GM20000 (cell line): Measurements from ENCODE around the gene ACAT2.
"Not testable (repeated sequence)": the region's sequence is repeated elsewhere in the genome, so short reads cannot be mapped to it uniquely, and the experiment has no call there.

Experiments
- DNase-seq: peaks from one replicate; pipeline ENCODE4 v3.0.0; 2012; ENCODE audit warnings: low spot score
- TF ChIP-seq, protein P1 (sequence below): IDR thresholded peaks from 2 replicates; pipeline ENCODE4 v1.5.1; 2012; ENCODE audit warnings: mild to moderate bottlenecking, control low read depth; ENCODE audit errors: extremely low read depth, missing control alignments

Gene ACAT2

DNA sequence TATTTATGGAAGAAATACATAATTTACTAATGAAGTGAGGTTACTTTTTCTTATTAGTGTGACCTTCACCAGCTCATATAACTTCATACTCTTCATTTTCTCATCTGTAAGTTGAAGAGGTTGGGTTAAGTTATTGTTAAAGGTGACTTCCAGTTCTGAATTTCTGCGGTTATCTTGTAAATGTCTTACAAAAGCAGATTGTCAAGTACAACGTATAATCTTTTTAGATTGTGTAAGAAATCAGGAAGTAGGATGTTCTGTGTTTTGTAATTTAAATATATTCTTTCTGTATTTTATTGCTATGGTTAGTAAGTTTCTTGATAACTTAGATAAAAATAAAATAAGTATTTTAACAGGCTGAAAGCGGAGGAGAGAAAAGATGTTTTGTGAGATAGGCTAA is 22.5 kb upstream of the ACAT2 start:
- no peak for DNase-seq
- TF ChIP-seq, protein P1, sequence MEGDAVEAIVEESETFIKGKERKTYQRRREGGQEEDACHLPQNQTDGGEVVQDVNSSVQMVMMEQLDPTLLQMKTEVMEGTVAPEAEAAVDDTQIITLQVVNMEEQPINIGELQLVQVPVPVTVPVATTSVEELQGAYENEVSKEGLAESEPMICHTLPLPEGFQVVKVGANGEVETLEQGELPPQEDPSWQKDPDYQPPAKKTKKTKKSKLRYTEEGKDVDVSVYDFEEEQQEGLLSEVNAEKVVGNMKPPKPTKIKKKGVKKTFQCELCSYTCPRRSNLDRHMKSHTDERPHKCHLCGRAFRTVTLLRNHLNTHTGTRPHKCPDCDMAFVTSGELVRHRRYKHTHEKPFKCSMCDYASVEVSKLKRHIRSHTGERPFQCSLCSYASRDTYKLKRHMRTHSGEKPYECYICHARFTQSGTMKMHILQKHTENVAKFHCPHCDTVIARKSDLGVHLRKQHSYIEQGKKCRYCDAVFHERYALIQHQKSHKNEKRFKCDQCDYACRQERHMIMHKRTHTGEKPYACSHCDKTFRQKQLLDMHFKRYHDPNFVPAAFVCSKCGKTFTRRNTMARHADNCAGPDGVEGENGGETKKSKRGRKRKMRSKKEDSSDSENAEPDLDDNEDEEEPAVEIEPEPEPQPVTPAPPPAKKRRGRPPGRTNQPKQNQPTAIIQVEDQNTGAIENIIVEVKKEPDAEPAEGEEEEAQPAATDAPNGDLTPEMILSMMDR: no peak

DNA sequence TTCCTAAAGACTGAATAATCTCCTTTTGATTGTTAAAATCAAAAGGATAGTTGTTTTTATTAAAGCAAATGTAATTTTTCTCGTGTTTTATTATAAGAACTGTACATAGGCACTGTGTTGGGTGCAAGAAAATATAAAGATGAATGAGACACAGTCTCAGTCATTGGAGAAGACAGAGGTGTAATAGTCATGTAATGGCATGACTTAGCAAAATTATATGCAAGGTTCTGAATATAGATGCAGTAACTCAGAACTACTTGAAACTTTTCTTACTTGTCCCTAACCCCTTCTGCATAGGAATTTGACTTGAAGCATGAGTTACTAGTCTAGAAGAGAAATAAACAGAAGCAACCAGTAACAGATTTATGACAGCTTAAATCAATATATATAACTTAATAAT is 19.7 kb upstream of the ACAT2 start:
- TF ChIP-seq, protein P1: no peak
- DNase-seq: no peak

DNA sequence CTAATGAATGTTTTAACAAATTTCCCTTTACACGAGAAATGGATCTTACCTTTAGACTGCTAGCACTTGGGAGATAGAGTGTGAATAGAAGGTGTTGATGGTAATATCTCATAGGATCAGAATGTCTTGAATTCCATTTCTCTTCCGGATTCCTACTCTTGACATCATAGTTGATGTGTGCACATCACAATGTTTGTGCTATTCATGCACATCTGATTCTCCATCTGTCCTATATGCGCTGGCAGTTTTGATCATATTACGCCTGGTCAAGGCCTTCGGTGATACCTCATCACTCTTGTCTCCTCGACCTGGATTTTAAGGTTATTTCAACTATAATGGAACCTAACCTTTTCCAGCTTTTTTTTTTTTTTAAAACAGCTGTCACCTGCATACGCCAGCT is 16.8 kb upstream of the ACAT2 start:
- no peak for DNase-seq
- TF ChIP-seq, protein P1: no peak

DNA sequence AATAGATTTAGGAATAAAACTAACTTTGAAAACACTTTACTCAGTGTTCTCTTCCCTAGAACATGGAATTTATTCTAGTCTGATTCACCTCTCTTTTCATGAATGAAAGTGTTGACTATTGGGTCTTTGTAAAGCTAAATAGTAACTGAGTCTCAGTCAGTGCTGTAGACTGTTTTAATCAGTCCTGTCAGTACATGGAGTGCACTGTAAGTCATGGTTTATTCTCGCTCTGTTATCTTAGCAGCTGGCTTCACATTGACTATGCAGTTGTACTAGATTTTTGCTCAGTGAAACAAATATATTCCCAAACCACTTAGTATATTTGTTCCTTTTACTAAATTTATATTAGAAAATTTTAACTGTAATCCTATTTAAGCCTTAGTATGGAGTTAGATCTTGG is 15.1 kb upstream of the ACAT2 start:
- DNase-seq: no peak
- TF ChIP-seq, protein P1: no peak

DNA sequence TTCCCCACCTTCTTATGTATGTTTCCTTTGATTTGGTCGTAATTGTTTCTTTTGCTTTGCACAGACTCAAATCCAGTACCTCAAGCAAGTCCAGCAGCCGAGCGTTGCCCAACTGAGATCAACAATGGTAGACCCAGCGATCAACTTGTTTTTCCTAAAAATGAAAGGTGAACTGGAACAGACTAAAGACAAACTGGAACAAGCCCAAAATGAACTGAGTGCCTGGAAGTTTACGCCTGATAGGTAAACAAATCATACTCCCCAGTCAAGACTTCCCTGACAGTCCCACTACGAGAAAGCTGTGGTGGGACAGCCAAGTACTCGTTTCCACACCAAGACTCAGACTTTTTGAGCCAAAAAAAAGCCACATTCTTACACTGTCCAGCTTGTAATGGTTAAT is 13.7 kb upstream of the ACAT2 start:
- not testable (repeated sequence) for DNase-seq

DNA sequence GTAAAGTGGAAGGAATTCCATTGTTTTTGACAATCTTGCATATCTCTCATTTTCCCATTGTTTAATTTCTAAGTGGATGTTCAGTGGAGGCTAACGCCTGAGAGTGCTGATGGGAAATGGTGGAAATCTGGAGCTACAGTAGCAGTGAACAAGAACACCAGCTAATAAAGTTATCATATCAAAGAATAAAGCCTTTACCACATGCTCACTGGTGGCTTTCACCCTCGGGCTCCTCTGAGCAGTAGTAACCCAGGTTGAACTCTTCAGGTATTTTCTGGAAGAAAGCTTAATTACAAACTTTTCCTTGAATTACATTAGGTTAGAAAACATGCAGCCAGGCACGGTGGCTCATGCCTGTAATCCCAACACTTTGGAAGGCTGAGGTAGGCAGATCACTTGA is 10.4 kb upstream of the ACAT2 start:
- no peak for DNase-seq
- TF ChIP-seq, protein P1: no peak

DNA sequence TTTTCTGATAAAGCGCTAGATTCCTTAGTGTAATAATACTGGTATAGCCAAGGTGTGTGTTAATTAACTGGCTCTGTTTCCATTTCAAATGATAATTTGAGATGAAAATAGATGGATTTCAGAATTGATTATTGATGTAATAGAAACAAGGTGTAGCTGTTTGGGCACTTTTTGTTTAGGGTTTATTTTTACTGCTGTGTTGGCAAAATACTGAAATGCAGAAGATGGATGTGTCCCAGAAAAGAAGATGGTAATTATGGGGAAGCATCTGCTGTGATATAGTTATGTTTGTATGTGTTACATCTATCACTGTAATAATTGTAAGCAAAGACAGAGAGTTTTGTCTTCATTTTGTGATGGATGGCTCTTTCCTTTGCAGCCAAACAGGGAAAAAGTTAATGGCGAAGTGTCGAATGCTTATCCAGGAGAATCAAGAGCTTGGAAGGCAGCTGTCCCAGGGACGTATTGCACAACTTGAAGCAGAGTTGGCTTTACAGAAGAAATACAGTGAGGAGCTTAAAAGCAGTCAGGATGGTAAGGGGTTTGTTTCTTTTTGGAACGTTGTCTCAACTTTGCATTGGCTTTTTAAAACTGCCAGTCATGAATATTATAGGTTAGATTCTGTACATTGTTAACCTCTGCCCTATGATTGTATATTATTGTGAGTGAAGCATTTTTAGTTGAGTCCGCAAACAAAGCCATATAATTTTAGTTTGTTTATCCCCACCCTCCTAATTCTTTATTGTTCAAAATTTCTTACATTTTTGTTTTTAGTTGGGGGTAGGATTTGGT is 8.6 kb upstream of the ACAT2 start:
- TF ChIP-seq, protein P1: no peak
- DNase-seq: no peak

DNA sequence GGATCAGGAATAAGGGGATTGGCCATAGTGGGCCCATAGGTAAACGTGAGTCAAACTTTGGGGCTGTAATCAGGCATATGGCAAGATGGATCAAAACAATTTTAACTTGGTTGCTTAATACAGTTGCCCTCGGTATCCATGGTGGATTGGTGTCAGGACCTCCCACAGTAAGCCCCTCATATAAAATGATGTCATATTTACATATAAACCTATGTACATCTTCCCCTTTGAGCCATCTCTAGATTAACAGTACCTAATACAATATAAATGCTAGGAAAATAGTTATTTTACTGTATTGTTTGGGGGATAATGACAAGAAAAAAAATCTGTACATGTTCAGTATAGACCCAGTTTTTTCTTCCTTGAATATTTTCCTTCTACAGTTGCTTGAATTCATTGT is 7.4 kb upstream of the ACAT2 start:
- TF ChIP-seq, protein P1: no peak
- no peak for DNase-seq
